HUES6 (cell line): ENCODE data around the gene KPTN.

Experiments used
- H3K27ac ChIP-seq: 2 replicates; pipeline ENCODE4 v1.7.0; 2013; ENCODE audit warnings: low read depth, mild to moderate bottlenecking, low read length, inconsistent platforms
- H3K27me3 ChIP-seq: 2 replicates; pipeline ENCODE4 v1.6.1; 2013; ENCODE audit warnings: low read length; ENCODE audit not compliant: control insufficient read depth, insufficient read depth
- H3K36me3 ChIP-seq: 2 replicates; pipeline ENCODE4 v1.6.1; 2013; ENCODE audit warnings: low read length; ENCODE audit not compliant: control insufficient read depth, insufficient read depth
- H3K4me1 ChIP-seq: 2 replicates; pipeline ENCODE4 v1.6.1; 2013; ENCODE audit warnings: low read length; ENCODE audit not compliant: control insufficient read depth, insufficient read depth
- H3K4me3 ChIP-seq: 2 replicates; pipeline ENCODE4 v1.5.1; 2013; ENCODE audit warnings: low read depth, low read length
- H3K9ac ChIP-seq: one replicate; pipeline ENCODE4 v1.6.1; 2013; ENCODE audit warnings: mild to moderate bottlenecking, low read length
- H3K9me3 ChIP-seq: 2 replicates; pipeline ENCODE4 v1.6.1; 2013; ENCODE audit warnings: low read depth, low read length; ENCODE audit not compliant: control insufficient read depth, insufficient read depth

The KPTN gene

GRCh38 chr19:47432091-47432490 is 51.9 kb downstream of the KPTN start:
- no peaks in the 10 kb centered on the region for H3K36me3 ChIP-seq
- H3K9ac ChIP-seq = no peak overlapping the region
- peaks cover 18% of the 10 kb centered on the region for H3K4me1 ChIP-seq
- peaks cover 21% of the 10 kb centered on the region for H3K27me3 ChIP-seq
- H3K27ac ChIP-seq = no peak overlapping the region
- no peak overlapping the region for H3K4me3 ChIP-seq
- no peaks in the 10 kb centered on the region for H3K9me3 ChIP-seq

GRCh38 chr19:47430041-47430802 is 53.8 kb downstream of the KPTN start:
- Histone ChIP-seq H3K36me3 (no peaks in the 10 kb centered on the region), H3K9me3 (no peaks in the 10 kb centered on the region), H3K4me3 (peak overlapping the region; percentile 55), H3K9ac (peak overlapping the region; percentile 74), H3K27me3 (peaks cover 21% of the 10 kb centered on the region), H3K27ac (no peak overlapping the region), H3K4me1 (peaks cover 20% of the 10 kb centered on the region)

- Histone ChIP-seq H3K9me3 (no peaks in the 10 kb centered on the region), H3K27ac (no peak overlapping the region), H3K36me3 (no peaks in the 10 kb centered on the region), H3K4me3 (peak overlapping the region; percentile 55), H3K27me3 (peaks cover 21% of the 10 kb centered on the region), H3K4me1 (peaks cover 20% of the 10 kb centered on the region), H3K9ac (no peak overlapping the region)
Observed at GRCh38 chr19:47429140-47429793, 54.8 kb downstream of the KPTN start.

- no peak overlapping the region for H3K27ac ChIP-seq
- H3K9ac ChIP-seq = peak overlapping the region; percentile 48
- peaks cover 25% of the 10 kb centered on the region for H3K4me1 ChIP-seq
- peak overlapping the region; percentile 57 for H3K4me3 ChIP-seq
- no peaks in the 10 kb centered on the region for H3K36me3 ChIP-seq
- peaks cover 29% of the 10 kb centered on the region for H3K27me3 ChIP-seq
- no peaks in the 10 kb centered on the region for H3K9me3 ChIP-seq
Observed at GRCh38 chr19:47428177-47428894, 55.7 kb downstream of the KPTN start.

- Histone ChIP-seq H3K4me1 (peaks cover 31% of the 10 kb centered on the region), H3K9me3 (no peaks in the 10 kb centered on the region), H3K36me3 (no peaks in the 10 kb centered on the region), H3K27me3 (peaks cover 37% of the 10 kb centered on the region), H3K27ac (no peak overlapping the region), H3K9ac (peak overlapping the region; percentile 48), H3K4me3 (peak overlapping the region; percentile 57)
Observed at GRCh38 chr19:47427241-47428176, 56.5 kb downstream of the KPTN start.
